GM21529 (cell line): ENCODE measurements around the gene ERICH6.
"Not testable (repeated sequence)": the region's sequence is repeated elsewhere in the genome, so short reads cannot be mapped to it uniquely, and the experiment has no call there.

Experiments
- ATAC-seq: cut with Tn5 transposase; IDR thresholded peaks from one replicate; pipeline ENCODE4 v1.9.1; 2021; ENCODE audit not compliant: unreplicated experiment

ERICH6 gene

GRCh38 chr3:150682279-150682678 lies 21.4 kb downstream of the ERICH6 start:
- ATAC-seq = no peak

GRCh38 chr3:150681057-150681456 lies 22.7 kb downstream of the ERICH6 start:
- ATAC-seq = peak; percentile 92

GRCh38 chr3:150680562-150680961 lies 23.2 kb downstream of the ERICH6 start:
- ATAC-seq = peak; percentile 19

GRCh38 chr3:150675587-150675986 lies 28.1 kb downstream of the ERICH6 start:
- ATAC-seq = no peak

GRCh38 chr3:150673966-150674365 lies 29.8 kb downstream of the ERICH6 start:
- ATAC-seq = no peak

GRCh38 chr3:150666167-150666566 lies 37.6 kb downstream of the ERICH6 start:
- no peak for ATAC-seq

GRCh38 chr3:150663461-150663860 lies 40.3 kb downstream of the ERICH6 start:
- ATAC-seq = no peak

GRCh38 chr3:150662410-150663200 lies 41.1 kb downstream of the ERICH6 start:
- ATAC-seq = no peak

GRCh38 chr3:150656316-150656715 lies 47.4 kb downstream of the ERICH6 start:
- ATAC-seq = no peak

GRCh38 chr3:150653110-150653561 lies 50.6 kb downstream of the ERICH6 start:
- ATAC-seq = peak; percentile 76

GRCh38 chr3:150640256-150640655 lies 63.5 kb downstream of the ERICH6 start:
- no peak for ATAC-seq

GRCh38 chr3:150639262-150639661 lies 64.5 kb downstream of the ERICH6 start:
- ATAC-seq = no peak

- no peak for ATAC-seq
These were observed 67.5 kb downstream of the ERICH6 start for GRCh38 chr3:150636258-150636657.

- ATAC-seq = peak; percentile 82
These were observed 68.2 kb downstream of the ERICH6 start for GRCh38 chr3:150635526-150635925.

GRCh38 chr3:150635076-150635475 lies 68.6 kb downstream of the ERICH6 start:
- no peak for ATAC-seq

- no peak for ATAC-seq
These were observed 72.1 kb downstream of the ERICH6 start for GRCh38 chr3:150631515-150632221.

- ATAC-seq = no peak
These were observed 76.2 kb downstream of the ERICH6 start for GRCh38 chr3:150627557-150627956.

- no peak for ATAC-seq
These were observed 77.4 kb downstream of the ERICH6 start for GRCh38 chr3:150626148-150626930.

- no peak for ATAC-seq
These were observed 79.8 kb downstream of the ERICH6 start for GRCh38 chr3:150623945-150624344.

- ATAC-seq = not testable (repeated sequence)
These were observed 80.8 kb downstream of the ERICH6 start for GRCh38 chr3:150622955-150623354.

GRCh38 chr3:150620002-150620689 lies 83.6 kb downstream of the ERICH6 start:
- no peak for ATAC-seq
